HG03342 (cell line): ENCODE data around the gene C22orf15.

ENCODE experiments used
- ATAC-seq: cut with Tn5 transposase; IDR thresholded peaks from one replicate; pipeline ENCODE4 v1.9.1; 2021; ENCODE audit warnings: mild to moderate bottlenecking, moderate library complexity; ENCODE audit not compliant: unreplicated experiment

C22orf15 gene

GRCh38 chr22:23750714-23751440, 11.9 kb upstream of the C22orf15 start, which contains the start of gene ZNF70:
ZNF70 (minus strand) TSS chr22:23751112; CDS start chr22:23745140, 5,972 bp downstream.
- ATAC-seq = no peak

- no peak for ATAC-seq
Measured at GRCh38 chr22:23751441-23751996, 11.3 kb upstream of the C22orf15 start.

GRCh38 chr22:23752090-23752691, 10.6 kb upstream of the C22orf15 start:
- peak; percentile 37 for ATAC-seq

GRCh38 chr22:23752750-23753149, 10.0 kb upstream of the C22orf15 start:
- ATAC-seq = peak; percentile 29

- no peak for ATAC-seq
Measured at GRCh38 chr22:23753385-23753784, 9.4 kb upstream of the C22orf15 start.

GRCh38 chr22:23754220-23754919, 8.4 kb upstream of the C22orf15 start, which contains the start of gene VPREB3:
VPREB3 (minus strand) TSS chr22:23754425; CDS start chr22:23754363, 62 bp downstream.
- ATAC-seq = no peak

GRCh38 chr22:23754980-23755636, 7.7 kb upstream of the C22orf15 start:
- ATAC-seq = no peak

GRCh38 chr22:23755711-23756110, 7.1 kb upstream of the C22orf15 start:
- ATAC-seq = no peak

GRCh38 chr22:23756891-23757290, 5.9 kb upstream of the C22orf15 start:
- ATAC-seq = no peak

GRCh38 chr22:23759566-23759965, 3.2 kb upstream of the C22orf15 start:
- ATAC-seq = no peak

GRCh38 chr22:23760056-23760455, 2.7 kb upstream of the C22orf15 start:
- ATAC-seq = no peak

GRCh38 chr22:23763579-23763945, 772 bp downstream of the C22orf15 start:
- ATAC-seq = no peak

GRCh38 chr22:23763954-23764353, 1.2 kb downstream of the C22orf15 start:
- no peak for ATAC-seq

- no peak for ATAC-seq
Measured at GRCh38 chr22:23764899-23765881, 2.4 kb downstream of the C22orf15 start.

GRCh38 chr22:23767303-23767672, 4.5 kb downstream of the C22orf15 start:
- ATAC-seq = no peak

- ATAC-seq = no peak
Measured at GRCh38 chr22:23767673-23768548, 5.1 kb downstream of the C22orf15 start, which contains the start of gene CHCHD10. CHCHD10 (minus strand) TSS chr22:23767972; CDS start chr22:23767874, 98 bp downstream.

GRCh38 chr22:23769321-23769965, 6.7 kb downstream of the C22orf15 start:
- ATAC-seq = no peak

- ATAC-seq = no peak
Measured at GRCh38 chr22:23772315-23772648, 9.5 kb downstream of the C22orf15 start.
